Heart left ventricle (tissue), 13 donors: ENCODE measurements around the gene ARHGAP18.

Experiments
- POLR2A ChIP-seq, 2 donors: fragments of 450-650 bp; IDR thresholded peaks; one replicate each; pipeline ENCODE4 v1.6.1; 2017; ENCODE audit warnings: antibody characterized with exemption in 2 of 2, mild to moderate bottlenecking in 2 of 2, moderate library complexity in 2 of 2
- TF ChIP-seq, protein P1 (sequence below), 12 donors: fragments of 200-600 bp; sonication (generic) in 4 of 12; IDR thresholded peaks; one replicate each; pipeline versions ENCODE4 v1.5.0 to v1.8.0; 2018 to 2022; ENCODE audit warnings: antibody characterized with exemption in 12 of 12, mild to moderate bottlenecking in 5 of 12
- donor health status: ischemic (EF 13 %, LVEDD 7.1; RV severe dilation, severe dysfunction).
- donor health status: DM: no; HTN: yes; CAD: no.
- donor health status: DM: no; HTN: no; CAD: no.
- donor health status: ischemic (EF 25% LVEDD 6.9; RV normal size, moderate dysfunction).
- donor health status: ischemic (EF 25% LVEDD 5.7; RV mildly dilated, moderate dysfunction).
- donor health status: ischemic (EF 35%, LVEDD 5.7; RV mildly dilated, moderate dysfunction).
- donor health status: nonischemic (EF 11% LVEDD 7.7; RV severe dilation, severe dysfunction).
- donor health status: DM: yes; HTN: yes; CAD: no.
- donor health status: PGD.
- donor health status: ischemic (EF 29% LVEDD 5.4; RV normal size, mild dysfunction).
- donor health status: nonischemic (EF 23%, LVEDD 6.1; RV moderate dilation, normal function).

GRCh38 chr6:129617986-129618385 is 92.0 kb downstream of the ARHGAP18 start:
- TF ChIP-seq, protein P1, sequence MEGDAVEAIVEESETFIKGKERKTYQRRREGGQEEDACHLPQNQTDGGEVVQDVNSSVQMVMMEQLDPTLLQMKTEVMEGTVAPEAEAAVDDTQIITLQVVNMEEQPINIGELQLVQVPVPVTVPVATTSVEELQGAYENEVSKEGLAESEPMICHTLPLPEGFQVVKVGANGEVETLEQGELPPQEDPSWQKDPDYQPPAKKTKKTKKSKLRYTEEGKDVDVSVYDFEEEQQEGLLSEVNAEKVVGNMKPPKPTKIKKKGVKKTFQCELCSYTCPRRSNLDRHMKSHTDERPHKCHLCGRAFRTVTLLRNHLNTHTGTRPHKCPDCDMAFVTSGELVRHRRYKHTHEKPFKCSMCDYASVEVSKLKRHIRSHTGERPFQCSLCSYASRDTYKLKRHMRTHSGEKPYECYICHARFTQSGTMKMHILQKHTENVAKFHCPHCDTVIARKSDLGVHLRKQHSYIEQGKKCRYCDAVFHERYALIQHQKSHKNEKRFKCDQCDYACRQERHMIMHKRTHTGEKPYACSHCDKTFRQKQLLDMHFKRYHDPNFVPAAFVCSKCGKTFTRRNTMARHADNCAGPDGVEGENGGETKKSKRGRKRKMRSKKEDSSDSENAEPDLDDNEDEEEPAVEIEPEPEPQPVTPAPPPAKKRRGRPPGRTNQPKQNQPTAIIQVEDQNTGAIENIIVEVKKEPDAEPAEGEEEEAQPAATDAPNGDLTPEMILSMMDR (IDR thresholded peaks at IDR 0.05), result no peak
- no peak for TF ChIP-seq POLR2A (IDR thresholded peaks at IDR 0.05)
